Measurements from ENCODE around the gene SOX13.

SOX13 gene

GRCh38 chr1:204155881-204156280, 83.0 kb downstream of the SOX13 start:
- no peak for DNase-seq

GRCh38 chr1:204157962-204158361, 85.0 kb downstream of the SOX13 start:
- no peak for DNase-seq

- no peak for DNase-seq
Observed at GRCh38 chr1:204161609-204162493, 88.9 kb downstream of the SOX13 start.

- peak; percentile 43 for DNase-seq
Observed at GRCh38 chr1:204162494-204163074, 89.7 kb downstream of the SOX13 start.

- DNase-seq, result no peak
Observed at GRCh38 chr1:204166219-204166618, 93.3 kb downstream of the SOX13 start, which contains the start of gene REN. Gene REN (minus strand): TSS chr1:204166337. CDS start chr1:204166293, 44 bp downstream.

GRCh38 chr1:204167730-204168129, 94.8 kb downstream of the SOX13 start:
- DNase-seq, result no peak

- no peak for DNase-seq
Observed at GRCh38 chr1:204169858-204170257, 96.9 kb downstream of the SOX13 start.

GRCh38 chr1:204170494-204171155, 97.7 kb downstream of the SOX13 start:
- no peak for DNase-seq

- DNase-seq, result no peak
Observed at GRCh38 chr1:204171751-204172178, 98.8 kb downstream of the SOX13 start.

- no peak for DNase-seq
Observed at GRCh38 chr1:204172404-204173029, 99.6 kb downstream of the SOX13 start.

- no peak for DNase-seq
Observed at GRCh38 chr1:204174958-204175357, 102.0 kb downstream of the SOX13 start.

- DNase-seq, result no peak
Observed at GRCh38 chr1:204176049-204176448, 103.1 kb downstream of the SOX13 start.

GRCh38 chr1:204177133-204177532, 104.2 kb downstream of the SOX13 start:
- DNase-seq, result no peak
